Erythroblast (primary cell): ENCODE data around the gene EEFSEC.

Source experiments
- DNase-seq, 2 experiments: peaks; one replicate each; lab custom pipeline; 2025; lab: John Stamatoyannopoulos, UW
- GATA1 ChIP-seq: IDR thresholded peaks from 2 replicates; pipeline ENCODE4 v1.6.1; 2011; ENCODE audit warnings: low read depth, mild to moderate bottlenecking, control low read depth, low read length, moderate library complexity
- POLR2A ChIP-seq: IDR thresholded peaks from 2 replicates; pipeline ENCODE4 v1.6.1; 2011; ENCODE audit warnings: mild to moderate bottlenecking, low read length

The EEFSEC gene

DNA sequence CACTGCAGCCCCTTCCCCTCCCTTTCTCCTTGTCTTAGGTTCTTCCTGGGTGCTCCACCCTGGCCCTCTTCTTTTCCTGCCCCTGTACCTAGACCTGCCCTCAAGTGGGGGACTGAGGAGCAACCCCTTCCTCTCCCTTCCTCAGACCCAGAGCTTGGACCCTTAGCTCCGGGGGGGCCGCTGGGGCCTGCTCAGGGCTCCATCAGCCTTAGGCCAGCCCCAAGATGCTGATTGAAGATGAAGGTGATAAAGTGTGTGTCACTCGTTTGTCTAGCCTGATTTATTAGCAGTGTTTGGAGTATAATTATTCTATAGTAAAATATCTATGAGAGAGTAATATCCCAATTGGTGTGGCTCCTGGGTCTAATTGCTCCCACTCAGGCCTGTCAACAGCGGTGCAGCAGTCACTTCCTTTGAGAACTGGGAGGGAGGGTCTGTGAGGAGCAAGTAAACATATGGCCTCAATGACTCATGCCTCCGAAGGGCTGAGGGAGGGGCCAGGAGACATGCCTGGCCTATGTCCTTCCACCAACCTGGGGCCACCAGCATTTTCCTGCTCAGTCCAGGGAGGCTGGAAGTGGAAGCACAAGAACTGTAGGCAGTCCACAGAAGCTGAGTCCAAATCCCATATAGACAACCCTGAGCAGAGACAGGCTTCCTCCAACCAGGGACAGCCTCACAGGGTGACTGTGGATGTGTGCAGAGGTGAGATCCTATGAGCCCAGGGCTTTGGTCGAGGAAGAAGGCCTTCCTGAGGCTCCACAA is 190.2 kb downstream of the EEFSEC start:
- DNase-seq: peak; percentile 27 to 61
- TF ChIP-seq GATA1: no peak

DNA sequence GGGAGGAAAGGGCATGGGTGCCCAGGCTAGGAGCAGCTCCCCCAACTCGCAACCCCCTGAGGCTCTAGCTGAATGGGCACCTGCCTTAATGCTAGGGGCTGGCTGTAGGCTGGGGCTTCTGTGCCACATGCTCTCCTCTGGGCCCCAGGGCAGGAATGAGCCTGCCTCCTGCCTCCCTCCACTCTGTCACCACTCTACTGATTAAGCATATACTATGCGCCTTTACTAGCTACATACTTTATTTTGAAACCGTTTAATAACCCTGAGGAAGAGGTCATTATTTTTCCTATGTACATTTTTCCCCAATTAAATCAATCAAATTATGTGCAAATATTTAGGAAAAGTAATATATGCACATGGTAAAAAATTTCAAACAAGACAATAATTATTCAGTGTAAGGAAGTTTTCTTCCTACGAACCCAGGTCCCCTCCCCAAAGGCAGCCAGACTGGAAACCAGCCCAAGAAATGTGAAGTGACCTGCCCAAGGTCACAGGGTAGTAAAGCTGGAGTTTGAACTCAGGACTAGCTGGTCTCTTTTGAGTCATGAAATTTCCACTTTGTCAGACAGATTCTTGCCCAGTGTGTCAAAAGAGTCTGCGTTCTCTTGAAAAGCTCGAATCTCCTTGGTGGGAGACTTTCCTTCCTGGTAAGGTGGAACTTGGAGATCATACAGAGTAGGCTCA is 190.9 kb downstream of the EEFSEC start:
- no peak for TF ChIP-seq POLR2A
- TF ChIP-seq GATA1: no peak
- DNase-seq: no peak

- DNase-seq: peak; percentile 52 to 55
- TF ChIP-seq GATA1 (no peak), POLR2A (no peak)
Observed at GRCh38 chr3:128345196-128345595, 191.9 kb downstream of the EEFSEC start.

GRCh38 chr3:128346562-128346961 is 193.3 kb downstream of the EEFSEC start:
- no peak for TF ChIP-seq POLR2A
- no peak for TF ChIP-seq GATA1
- no peak for DNase-seq

DNA sequence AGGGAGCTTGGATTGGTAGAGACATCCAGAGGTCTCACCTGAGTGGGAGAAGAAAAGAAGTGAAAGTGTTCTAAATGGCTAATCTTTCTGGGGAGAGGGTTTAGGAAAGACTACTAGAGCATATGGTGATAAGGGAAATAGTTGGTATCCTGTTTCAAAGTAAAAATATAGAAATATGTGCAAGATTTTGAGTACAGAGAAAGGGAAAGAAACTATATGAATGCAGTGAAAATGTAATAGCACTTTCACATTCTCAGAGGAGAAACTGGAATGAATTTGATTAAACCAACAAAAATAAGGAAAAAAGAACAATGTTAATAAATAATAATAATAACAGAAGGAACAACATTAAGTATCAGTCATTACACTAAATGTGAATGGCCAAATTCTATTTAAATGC is 194.0 kb downstream of the EEFSEC start:
- TF ChIP-seq GATA1: no peak
- TF ChIP-seq POLR2A: no peak
- no peak for DNase-seq

- TF ChIP-seq GATA1: no peak
- TF ChIP-seq POLR2A: no peak
- no peak for DNase-seq
Observed at GRCh38 chr3:128348075-128348474, 194.8 kb downstream of the EEFSEC start.

DNA sequence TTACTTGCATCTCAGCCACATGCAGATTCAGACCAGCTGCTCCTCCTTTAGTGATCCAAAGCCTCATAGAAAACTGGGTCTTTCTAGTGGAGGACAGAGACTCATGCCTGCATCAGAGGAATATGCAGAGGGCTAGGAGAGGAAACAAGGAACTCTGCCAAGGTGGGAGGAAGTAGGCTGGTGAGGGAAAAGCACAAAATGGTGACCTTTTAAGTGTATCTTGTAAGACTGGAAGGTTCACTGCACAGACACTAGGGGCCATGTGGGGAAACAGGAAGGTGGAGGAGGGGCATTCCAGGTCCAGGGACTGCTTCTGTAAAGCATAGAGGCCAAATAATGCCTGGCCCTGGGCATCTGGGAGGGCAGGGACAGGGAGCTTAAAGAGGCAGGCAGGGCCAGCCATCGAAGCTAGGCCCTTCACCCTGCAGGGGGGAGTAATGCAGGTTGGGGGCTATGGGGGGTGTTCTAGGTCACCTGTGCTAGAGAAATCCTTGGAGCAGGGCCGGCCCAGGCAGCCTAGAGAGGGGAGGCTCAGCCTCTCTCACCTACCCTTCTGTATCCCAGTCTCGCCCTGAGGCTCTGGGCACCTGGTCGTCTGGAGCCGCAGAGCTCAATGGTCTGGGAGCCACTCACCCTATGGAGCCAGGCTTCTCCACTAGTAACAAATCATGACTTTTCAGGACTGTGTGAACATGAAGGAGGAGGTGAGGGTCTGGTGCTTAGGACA is 195.7 kb downstream of the EEFSEC start:
- DNase-seq: no peak
- TF ChIP-seq POLR2A (no peak), GATA1 (no peak)

GRCh38 chr3:128349963-128350599 is 196.8 kb downstream of the EEFSEC start:
- TF ChIP-seq GATA1 (no peak), POLR2A (no peak)
- no peak for DNase-seq

DNA sequence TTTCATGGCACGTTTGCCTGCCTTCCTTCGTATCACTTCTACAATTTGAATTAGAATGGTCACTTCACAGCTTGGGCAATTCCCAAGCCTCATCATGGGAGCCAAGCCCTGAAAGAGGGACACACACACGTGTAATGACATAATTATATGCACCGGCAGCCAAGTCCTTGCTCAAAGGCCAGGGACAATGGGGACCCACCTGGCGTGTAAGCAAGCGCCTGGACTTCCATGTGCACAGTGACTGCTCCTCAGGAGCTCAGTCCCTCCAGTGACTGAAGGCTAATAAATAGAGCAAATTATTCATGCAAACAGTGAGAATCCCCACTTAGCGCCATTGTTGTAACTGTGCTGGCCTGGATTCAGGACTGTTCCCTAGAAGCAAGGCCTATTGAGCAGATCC is 198.3 kb downstream of the EEFSEC start:
- no peak for DNase-seq
- TF ChIP-seq POLR2A (no peak), GATA1 (no peak)

GRCh38 chr3:128352326-128352725 is 199.0 kb downstream of the EEFSEC start:
- no peak for TF ChIP-seq GATA1

DNA sequence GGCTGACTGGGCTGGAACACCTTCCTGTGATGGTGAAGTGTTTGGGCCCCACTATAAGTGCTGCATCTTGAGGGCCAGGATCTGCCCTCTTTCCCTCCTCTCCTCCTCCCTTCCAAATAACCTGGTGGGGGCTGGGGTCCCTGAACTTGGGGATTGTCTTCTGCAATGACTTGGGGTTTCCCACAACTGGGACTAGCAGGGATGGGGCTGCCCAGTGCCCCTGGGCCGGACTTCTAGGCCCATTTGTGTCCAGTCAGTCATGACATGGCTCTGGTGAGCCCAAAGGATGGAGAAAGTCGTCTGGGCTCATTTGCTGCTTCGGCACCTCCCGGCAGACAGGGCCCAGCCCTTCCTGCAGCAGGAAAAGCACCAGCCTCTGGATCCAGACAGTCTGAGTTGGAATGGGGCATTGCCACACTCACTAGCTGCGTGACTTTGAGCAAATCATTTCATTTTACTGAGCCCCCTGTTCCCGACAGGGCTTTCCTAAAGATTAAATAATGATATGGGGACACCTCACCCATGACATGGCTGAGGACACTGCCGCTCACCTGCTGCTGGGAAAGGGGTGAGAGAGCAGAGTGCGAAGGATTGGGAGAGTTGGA is 200.2 kb downstream of the EEFSEC start:
- TF ChIP-seq GATA1 (no peak), POLR2A (no peak)
- no peak for DNase-seq

More at GRCh38 chr3:128352326-128352725, 199.0 kb downstream of the EEFSEC start:
- DNase-seq: no peak

- no peak for TF ChIP-seq GATA1
- TF ChIP-seq POLR2A: no peak
- DNase-seq: no peak
Observed at GRCh38 chr3:128353991-128354687, 200.9 kb downstream of the EEFSEC start.

GRCh38 chr3:128354788-128355542 is 201.7 kb downstream of the EEFSEC start:
- TF ChIP-seq GATA1 (no peak), POLR2A (no peak)
- DNase-seq: no peak
